Spleen (tissue), 7 donors: Measurements from ENCODE around the gene KCNC1.

Experiments used
- POLR2AphosphoS5 ChIP-seq, 3 donors: sonication (generic); formaldehyde crosslinking; IDR thresholded peaks; one replicate each; pipeline ENCODE4 v1.5.1; 2017; ENCODE audit warnings: antibody characterized with exemption in 3 of 3
- TF ChIP-seq, protein P1 (sequence below), 11 experiments: fragments of 200-600 bp in 7 of 11; fragments of 450-650 bp in 4 of 11; sonication (generic) in 4 of 11; IDR thresholded peaks in 8 of 11; conservative IDR thresholded peaks in 3 of 11; 1 replicate in 7 of 11; 2 replicates in 4 of 11; pipeline versions ENCODE4 v1.4.0 to v1.8.0; 2016 to 2021; ENCODE audit warnings: antibody characterized with exemption in 11 of 11, inconsistent platforms in 4 of 11, mild to moderate bottlenecking in 1 of 11
- donor health status: DM: no; HTN: no; CAD: no; lungs with moderate emphysema.
- donor health status: DM: no; HTN: no; CAD: no.
- donor health status: DM: no; HTN: no; CAD: no.

DNA sequence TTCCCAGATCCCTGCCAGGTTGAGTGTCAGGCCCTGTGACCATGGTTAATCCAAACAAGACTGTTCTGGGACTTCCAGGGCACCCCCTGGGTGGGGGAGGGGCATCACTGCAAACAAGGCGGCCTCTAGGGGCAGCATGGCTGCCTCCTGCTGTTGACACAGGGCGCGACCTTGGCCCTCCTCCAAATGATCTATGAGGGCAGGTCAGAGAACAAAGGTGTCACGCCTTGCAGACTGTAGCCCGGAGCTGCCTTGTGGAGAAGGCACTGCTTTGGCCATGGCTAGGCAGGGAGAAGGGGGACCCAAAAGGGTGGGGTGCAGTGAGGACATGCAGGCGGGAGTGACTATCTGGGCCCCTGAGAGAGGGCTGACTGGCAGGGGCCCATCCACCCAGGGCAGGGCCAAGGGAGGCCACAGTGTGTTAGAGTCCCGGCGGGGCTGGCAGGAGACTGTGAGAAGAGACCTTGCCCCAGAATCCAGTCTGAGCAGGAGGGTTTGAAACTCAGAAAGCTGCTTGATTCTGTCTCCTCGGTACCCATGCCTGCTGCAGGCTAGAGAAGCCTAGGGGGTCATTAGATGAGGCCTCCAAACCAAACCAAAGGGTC is 35.6 kb downstream of the KCNC1 start:
- TF ChIP-seq, protein P1, sequence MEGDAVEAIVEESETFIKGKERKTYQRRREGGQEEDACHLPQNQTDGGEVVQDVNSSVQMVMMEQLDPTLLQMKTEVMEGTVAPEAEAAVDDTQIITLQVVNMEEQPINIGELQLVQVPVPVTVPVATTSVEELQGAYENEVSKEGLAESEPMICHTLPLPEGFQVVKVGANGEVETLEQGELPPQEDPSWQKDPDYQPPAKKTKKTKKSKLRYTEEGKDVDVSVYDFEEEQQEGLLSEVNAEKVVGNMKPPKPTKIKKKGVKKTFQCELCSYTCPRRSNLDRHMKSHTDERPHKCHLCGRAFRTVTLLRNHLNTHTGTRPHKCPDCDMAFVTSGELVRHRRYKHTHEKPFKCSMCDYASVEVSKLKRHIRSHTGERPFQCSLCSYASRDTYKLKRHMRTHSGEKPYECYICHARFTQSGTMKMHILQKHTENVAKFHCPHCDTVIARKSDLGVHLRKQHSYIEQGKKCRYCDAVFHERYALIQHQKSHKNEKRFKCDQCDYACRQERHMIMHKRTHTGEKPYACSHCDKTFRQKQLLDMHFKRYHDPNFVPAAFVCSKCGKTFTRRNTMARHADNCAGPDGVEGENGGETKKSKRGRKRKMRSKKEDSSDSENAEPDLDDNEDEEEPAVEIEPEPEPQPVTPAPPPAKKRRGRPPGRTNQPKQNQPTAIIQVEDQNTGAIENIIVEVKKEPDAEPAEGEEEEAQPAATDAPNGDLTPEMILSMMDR (IDR thresholded peaks at IDR 0.05 in 8 of 11, conservative IDR thresholded peaks at IDR 0.05 in 3 of 11): no peak
- TF ChIP-seq POLR2AphosphoS5 (IDR thresholded peaks at IDR 0.05): no peak
